Measurements from ENCODE around the gene IQSEC3.
"Not testable (repeated sequence)": the region's sequence is repeated elsewhere in the genome, so short reads cannot be mapped to it uniquely, and the experiment has no call there.

The IQSEC3 gene

DNA sequence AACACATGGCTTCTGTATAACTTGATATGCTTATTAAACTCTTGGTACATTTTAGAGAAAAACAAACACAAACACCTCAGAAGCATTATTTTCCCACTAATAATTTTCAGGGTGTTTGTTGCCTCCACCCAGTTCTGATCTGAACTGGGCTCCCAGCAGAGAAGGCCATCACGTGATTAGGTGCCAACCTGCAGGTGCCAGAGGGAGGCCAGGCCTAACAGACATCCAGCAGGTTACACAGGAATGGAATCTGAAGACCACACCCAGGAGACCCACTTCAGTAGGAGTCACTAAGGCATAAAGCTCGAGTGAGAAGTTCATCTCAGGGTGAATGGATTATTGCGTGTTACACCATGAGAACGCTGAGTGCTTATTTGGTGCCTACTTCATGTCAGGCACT is 138.5 kb downstream of the IQSEC3 start:
- no peak for DNase-seq

DNA sequence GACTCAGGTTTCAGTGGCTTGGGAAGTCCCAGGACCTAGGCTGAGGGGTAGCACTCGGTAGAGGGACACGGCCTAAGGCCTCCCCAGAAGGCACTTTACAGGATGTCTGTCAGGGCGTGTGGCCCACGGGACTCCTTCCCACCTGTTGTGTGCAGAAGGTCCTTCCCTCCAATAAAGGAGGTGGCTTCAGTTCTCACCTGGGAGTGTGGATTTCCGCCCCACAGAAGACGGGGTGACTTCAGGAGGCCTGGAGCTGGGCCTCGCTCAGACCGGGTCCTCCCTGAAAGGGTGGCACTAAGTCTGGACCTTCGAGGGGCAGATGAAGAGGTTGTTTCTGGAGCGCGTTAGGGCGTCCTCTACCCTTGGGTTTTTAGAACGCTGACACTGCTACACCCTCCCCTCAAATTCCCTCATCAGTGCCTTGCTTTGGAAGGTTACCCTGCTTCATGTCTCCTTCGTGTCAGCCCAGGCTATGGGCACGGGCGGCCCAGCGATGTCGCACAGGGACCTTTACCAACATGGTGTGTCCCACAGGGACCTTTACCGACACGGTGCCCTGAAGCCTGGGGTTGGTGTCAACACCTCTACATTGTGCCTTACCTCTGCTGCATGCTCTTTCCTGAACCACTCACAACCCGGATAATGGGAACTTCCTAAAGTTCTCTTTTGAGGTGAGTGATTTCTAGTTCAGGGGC is 140.3 kb downstream of the IQSEC3 start:
- DNase-seq: no peak

DNA sequence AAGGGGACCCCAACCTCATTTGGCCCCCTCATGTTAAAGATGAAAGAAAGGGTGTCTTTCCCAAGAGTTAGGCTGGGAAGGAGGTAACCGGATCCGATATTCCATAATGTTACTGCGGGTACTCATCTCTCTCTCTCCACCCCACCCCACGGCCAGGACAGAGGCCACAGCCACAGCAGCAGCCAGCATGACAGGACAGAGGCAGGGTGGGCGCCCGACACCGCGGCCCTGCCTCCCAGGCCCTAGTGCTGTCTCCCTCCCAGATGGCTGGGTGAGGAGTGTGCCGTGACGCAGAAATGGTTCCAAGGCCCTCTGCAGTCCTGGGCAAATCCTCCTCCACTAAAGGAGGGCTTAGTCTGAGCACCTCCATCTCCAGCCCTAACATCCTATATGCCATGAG is 141.2 kb downstream of the IQSEC3 start:
- no peak for DNase-seq

DNA sequence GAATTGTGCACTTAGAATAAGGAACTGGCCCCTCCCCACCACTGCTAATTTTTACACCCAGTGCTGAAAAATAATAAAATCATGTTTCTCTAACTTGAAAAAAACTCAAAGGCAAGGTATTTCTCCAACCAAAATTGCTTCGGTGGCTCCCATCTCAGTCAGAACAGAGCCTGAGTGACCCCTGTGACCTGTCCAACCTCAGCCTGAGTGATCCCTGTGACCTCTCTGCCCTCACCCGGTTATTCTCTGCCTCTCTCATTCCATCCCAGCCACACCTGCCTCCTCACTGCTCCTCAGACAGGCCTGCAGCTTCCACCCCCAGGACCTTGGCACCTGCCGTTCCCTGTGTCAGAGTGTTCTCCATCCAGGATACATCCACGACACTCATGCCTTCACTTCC is 142.2 kb downstream of the IQSEC3 start:
- DNase-seq: no peak

DNA sequence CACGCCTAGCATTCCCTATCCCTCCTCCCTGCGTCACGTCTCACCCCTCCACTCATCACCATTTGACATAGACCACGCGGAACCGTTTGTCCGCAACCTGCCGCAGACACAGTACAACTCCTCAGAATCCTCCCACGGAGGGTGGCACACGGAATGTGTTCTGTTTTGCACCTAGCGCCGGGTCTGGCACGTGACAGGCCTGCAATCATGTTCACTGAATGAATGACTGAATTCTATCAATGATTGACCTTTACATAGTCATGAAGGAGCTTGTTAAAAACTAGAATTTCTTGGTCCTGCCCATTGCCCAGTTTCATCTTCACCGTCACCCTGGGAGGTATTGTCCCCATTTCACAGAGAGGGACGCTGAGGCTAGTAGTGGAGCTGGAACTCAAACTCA is 142.7 kb downstream of the IQSEC3 start:
- no peak for DNase-seq

DNA sequence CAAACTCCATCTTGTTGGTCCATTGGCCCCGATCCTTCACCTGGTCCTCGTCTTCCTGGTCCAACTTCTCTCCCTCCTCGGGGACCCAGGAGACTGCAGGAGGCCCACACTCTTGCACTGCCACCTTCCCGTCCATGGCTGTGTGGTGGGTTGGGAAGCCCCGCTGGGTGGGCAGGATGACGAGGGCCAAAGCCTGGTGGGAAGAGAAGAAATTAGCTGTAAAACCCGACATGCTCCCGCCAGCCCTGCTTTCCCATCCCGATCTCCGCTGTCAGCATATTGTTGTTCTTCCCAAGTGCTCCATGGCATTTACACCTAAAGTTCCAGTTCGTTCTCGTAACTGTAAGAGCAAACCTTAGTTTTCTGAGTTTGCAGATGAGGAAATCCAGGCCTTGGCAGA is 143.3 kb downstream of the IQSEC3 start:
- DNase-seq: no peak

DNA sequence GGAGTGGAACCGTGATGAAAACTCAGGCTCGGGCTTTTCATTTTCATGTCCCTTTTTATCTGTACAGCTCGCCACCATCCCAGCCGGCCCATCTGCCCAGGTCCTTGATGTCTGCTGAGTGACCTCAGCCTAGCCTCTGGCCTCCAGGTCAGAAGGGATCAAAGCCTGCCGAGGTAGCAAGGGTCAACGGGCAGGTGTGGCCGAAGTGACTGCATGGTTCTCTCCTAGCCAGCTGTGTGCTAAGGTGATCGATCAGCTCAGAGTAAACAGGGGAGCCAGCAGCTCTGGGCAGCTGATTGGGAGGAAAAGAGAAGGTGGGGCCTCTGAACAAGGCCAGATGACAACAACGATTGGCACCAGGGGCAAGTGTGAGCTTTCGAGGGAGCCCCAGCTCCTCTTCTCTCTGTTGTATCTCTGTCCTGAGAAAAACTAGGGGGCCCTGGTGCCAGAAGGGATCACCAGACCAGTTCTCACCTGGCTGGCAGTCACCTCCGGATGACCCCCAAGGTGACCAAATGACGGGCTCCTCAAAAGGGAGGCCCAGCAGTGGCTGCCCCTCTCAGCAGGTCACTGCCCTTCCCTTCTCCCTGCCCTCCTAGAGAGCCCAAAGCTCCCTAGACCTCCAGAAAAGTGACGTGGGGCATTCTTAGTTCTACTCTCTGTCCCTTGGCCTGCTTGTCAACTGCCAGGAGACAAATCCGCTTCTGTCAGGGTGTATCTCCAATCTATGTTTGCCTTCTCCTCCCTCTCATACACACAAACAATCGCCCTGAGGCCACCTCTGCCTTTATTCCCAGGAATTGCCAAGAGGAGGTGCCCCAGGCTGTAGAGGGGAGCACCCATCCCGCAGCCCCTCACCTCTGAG is 143.9 kb downstream of the IQSEC3 start:
- no peak for DNase-seq

DNA sequence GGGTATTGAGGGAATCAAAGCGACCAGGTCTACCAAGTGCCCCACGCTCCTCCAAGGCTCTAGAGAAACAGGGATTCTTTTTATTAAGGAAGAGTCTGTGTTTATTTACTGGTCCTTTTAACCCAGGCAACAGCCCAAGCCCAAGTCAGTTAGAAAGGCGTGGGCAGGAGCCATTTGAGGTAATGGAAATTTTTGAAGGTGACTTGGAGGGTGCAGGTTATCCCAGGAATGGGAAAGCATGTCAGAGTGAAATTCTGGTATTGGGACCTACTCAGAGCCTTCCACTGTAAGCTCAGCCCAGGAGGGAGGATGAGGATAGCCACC is 144.5 kb downstream of the IQSEC3 start:
- DNase-seq: no peak

DNA sequence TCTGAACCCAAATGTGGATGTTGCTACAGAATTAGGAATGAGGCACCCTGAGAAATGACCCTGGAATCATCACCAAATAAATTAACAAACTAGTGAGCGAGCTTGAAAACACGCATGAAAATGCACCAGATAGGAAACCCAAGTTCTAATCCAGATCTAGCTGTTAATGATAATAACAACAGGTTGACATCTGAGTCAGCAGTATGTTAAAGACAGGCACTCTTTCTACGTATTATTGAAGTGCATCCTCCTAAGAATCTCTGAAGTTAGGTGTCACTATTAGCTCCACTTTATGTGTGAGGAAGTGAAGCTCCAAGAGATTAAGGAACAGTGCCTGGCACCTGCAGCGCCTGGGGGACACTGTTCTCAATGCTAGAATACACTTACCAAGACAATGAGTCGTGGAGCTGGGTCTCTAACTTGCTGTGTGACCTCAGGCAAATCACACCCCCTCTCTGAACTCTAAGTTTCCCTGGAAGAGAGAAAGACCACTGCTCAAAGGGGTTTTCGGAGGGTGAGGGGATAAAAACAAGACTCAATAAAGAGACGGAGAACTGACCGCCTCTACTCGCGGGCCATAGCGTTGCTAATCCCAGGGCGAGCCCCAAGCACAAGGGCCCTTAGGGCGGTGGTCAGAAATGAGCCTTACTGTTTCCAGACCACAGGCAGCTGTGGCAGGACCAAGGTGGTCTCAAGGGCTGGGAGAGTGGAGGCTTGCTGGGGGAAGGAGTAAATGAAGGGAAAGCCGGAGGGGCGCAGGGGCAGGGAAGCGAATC is 145.3 kb downstream of the IQSEC3 start:
- peak; percentile 43 for DNase-seq

DNA sequence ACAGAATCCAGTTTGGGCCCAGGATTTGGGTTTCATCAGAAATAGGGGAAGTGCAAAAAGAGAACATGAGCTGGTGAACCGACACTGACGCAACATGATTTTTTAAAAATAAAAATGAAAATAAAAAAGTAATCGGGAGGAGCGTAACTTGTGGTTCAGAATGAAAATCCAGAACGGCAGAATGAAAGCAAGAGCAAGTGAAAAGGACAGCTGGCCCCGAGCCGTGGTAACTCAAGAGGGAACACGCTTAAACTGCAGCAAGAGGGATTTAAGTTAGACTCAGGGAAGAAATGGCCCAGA is 145.8 kb downstream of the IQSEC3 start:
- DNase-seq: peak; percentile 87

DNA sequence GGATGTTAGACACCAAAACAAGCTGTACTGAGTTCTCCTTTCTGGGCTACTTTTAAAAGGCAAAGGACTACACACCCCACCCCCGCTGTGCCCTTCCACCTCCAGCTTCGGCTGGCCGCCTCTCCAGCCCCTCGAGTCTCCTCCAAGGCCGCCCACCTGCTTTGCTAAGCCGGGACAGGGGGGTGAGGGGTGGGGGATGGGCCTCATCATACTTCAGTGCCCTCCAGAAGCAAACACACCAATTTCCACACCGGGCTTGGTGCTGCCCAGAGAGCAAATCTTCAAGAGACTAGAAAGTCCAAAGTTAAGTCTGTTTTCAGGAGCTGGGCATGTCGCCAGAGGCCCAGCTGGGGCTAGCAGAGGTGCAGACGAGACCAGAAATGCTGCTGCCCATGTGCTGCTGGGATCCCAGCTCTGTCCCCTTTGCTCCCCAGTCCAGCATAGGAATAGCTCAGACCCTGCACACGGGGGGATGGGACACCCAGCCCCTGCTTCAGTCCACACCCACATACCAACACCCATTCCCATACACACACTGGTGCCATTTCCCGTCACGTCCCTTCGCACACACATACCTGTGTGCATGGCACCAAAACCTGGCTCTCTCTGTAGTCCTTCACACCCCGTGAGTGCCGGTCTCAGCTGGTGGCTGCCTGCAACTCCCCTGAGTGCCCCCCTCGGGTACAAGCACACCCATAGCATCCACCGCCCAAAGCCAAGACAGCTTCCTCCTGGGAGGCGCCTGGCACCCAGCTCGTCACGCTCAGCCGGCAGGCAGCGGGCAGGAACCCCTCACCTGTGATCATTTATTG is 146.4 kb downstream of the IQSEC3 start:
- no peak for DNase-seq

DNA sequence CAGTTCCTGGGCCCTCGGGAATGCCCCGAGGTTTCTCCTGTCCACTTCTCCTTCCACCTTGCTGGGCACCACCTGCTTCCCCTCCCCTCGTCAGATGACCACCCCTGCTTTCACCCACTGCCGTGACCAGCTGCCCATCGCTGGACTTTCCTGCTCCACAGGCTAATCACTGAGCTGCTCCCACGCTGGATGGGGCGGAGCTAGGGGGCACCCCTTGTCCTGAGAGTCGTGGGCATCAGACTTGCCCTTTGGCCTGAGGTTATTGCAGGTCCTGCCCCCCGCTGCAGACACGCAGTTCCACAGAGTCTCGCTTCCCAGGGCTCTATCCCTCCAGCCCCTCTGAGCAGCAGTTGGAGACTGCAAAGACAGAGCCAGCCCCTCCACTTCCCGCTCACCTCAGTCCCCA is 147.0 kb downstream of the IQSEC3 start:
- no peak for DNase-seq

DNA sequence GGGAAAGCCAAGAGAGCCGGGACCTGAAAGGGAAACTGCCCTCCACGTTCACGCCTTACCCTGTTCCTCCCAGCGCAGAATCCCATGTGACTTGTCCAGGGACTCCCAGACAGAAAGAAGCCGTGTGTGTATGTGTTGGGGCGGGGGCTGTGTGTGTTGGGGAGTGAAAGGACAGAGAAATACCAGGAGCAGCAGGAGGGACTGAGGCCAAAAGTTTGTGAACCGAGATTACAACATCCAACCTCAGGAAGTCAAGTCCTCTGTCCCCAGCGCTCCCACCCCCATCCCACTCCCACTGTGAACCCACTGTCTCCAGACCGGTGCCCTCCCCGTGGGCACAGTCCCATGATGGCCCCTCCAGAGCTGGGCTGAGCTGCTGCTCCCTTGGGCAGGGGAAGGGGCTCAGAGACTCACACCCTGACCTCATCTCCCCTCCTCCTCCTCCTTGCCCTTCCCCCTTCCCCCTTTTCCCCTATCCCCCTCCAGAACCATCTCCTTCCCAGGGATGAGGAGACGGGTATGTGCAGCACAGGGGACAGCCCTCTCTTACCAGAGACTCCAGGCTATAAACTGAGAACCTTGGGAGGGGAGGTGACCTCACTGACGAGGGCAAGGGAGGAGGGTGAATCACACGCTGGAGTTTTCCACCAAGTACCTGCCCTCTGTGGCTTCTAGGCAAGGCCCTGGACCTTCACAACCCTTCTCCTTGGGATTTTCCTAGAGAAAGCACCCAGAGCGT is 147.6 kb downstream of the IQSEC3 start, which contains the start of gene SLC6A12:
SLC6A12 (minus strand) TSS at position 155 of the 739 bp plus-strand sequence. CDS start 4,171 bp downstream, outside the sequence.
- DNase-seq: peak; percentile 29

DNA sequence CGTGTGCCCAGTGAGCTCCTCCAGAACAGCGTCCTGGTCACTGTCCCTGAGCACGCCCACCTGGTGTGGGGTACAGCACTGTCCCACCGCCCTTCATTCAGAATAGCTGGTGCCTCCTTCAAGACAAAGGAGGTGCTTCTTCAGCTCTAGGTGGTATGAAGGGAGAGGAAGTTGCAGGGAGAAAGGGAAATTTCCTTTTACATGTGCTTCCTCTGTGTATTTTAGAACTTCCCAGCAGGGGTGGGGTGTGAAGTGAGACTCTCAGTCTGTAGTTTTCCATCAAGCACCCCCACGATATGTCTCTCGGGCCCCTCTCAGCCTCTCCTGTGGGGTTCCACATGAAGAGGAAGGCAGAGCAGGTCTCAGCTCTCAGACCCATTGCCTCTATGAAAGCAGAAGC is 148.5 kb downstream of the IQSEC3 start:
- DNase-seq: no peak

DNA sequence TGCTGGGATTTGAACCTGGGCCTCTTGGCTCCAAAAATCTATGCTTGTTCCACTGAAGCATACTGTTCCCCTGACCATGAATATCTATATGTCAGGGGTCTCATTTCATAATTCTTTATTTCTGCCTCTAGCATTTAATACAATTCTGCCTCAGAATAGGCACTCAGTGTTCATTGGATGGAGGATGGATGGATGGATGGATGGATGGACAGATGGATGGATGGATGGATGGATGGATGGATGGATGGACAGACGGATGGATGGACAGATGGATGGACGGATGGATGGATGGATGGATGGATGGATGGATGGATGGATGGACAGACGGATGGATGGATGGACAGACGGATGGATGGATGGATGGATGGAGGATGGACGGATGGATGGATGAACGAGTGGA is 150.5 kb downstream of the IQSEC3 start:
- not testable (repeated sequence) for DNase-seq

DNA sequence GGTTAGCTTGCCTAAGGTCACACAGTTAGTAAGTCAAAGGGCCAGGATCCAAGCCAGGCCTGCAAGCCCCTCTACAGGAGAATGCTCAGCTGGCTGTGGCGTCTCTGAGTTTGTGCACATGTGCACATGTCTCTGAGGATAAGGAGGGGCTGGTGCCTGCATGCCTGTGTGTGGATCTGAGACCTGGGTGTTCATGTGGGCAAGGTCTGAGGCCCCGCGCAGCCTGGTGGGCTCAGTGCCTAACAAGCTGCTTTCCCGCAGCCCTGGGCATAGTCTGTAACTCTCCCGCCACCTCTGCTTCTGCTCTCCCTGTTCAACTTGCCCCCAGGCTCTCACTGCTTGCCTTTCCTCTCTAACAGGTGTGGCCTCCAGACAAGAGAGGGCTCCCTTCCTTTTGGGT is 151.7 kb downstream of the IQSEC3 start:
- DNase-seq: no peak

DNA sequence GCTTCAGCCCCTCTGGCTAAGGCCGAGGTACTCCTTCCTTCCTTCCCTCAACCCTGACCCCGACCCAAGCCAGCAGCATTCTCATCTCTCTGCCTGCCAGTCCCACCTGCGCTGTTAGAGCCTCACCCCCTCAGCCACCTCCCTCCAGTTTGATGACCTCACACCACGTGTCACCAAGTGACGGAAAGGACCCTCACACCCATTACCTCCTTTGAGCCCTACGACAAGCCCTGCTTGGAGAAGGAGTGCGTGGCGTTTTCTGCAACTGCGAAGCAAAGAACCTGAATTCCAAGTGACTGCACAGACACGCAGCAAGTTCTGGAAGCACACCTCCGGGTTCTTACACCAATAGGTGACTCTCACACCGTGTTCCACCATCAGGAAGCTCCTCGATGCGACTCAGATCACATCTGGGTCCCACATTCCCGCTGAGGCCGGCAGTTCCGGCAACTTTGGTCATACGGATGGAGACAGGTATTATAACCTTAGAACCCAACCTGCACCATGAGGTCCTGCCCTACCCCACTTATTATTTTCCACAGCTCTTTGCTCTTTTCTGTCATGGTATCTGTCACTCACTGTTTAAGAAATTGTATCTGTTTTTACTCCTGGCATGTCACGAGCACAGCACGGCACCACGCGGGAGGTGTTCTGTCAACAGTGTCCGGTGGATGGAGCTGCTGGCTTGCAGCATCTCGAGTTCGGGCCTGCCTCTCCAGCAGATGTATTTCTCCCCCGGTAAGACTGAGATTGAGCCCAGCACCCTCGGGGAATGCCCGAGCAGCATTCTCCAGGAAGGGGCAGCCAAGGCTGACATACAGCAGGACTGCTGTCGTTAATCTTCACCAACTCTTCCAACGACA is 152.4 kb downstream of the IQSEC3 start:
- DNase-seq: no peak

DNA sequence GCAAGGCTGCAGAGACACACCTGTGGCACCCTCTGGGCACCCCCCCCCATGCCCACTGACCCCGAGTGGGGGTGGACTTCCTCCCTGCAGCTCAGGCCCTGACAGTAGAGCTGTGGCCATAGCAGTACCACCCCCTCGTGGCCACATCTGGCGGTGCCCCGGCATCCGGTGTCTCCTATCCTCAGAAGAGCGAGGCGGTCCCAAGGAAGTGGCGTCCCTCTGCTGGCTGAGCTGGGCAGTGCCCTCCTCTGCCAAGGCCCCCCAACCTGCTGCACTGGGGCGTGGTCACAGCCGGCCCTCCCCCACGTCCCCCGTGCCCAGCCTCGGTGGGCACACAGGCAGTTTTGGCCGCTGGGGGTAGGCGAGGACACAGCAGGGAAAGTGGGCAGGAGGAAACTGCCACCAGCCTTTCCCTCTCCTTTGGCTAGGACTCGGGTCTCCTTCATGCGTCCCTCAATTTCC is 153.4 kb downstream of the IQSEC3 start:
- peak; percentile 88 for DNase-seq

DNA sequence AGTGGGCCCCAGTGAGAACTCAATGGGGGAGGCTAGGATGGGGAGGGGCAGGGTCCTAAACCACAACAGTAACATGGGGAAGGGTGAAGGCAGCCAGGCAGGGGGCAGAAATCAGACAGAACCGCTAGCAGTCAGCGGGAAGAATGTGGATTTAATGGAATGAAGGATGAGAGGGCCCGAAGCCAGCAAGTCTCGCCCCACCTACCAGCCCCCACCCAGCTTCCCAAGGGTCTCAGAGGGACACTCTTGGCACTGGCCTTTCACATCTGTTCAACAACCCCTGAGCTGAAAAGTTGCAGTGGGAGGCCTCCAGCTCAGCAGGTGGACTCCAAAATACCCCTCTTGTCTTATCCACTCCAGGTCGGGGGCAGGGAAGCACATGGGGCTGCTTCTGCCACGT is 153.9 kb downstream of the IQSEC3 start:
- DNase-seq: no peak

DNA sequence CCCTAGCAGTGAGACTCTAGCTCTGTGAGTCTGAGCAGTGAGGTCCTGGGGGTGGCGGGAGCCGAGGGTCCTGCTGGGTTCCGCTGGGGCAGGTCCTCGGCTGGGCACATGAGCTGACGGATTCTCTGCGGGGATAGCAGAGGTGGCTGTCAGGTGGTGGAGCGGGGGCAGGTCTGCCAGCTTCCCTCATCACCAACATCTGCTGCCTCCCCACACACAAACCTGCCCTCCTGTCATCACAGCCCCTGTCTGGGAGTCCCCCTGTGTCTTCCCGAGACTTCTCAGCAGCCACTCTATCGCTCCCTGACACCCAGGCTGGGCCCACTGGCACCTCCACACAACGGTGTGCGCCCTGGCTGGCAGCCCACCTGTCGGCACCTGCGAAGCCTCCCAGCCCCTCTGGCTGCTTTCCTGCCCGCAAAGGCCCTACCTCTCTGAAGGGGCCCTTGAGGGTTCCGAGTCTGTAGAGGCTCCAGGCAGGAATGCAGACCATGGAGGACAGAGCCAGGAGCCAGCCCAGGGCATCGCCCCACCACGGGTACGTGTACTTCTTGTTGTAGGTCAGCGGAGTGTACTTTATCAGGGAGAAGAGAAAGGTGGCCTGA is 154.5 kb downstream of the IQSEC3 start:
- no peak for DNase-seq

DNA sequence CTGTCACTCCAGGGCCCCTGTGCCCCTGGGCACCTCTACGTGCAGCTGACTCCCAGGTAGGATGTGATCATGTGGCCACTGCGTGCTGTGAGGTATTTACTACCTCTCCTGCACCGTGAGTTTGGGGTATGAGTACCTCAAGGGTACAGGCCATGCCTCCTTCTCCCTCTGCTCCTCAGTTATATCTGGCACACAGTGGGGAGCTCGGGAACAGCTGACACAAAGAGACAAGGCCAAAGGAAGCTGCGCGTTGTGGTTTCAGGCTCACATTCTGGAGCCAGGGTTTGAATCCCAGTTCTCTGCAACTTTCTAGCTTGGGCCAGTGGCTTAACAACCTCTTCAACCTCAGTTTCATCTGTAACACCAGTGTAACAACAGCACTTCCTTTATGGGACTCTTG is 155.2 kb downstream of the IQSEC3 start:
- DNase-seq: no peak
